ENCODE data around the gene PRR15L.

- no peak for TF ChIP-seq ZNF274 (IDR thresholded peaks at IDR 0.05; ENCODE audit: low read depth, low read length)
- TF ChIP-seq YY1 (IDR thresholded peaks at IDR 0.05; ENCODE audit: insufficient read depth, insufficient read length), result no peak
Observed at GRCh38 chr17:47956791-47957590, 692 bp downstream of the PRR15L start.
